EL (cell line): ENCODE data around the gene ELOF1.

ENCODE experiments used
- DNase-seq: peaks from one replicate; pipeline ENCODE4 v3.0.0-alpha.2; 2016

ELOF1 gene

GRCh38 chr19:11534538-11534937 is 24.5 kb downstream of the ELOF1 start:
- DNase-seq = no peak

- DNase-seq = peak; percentile 68
These were observed 28.6 kb downstream of the ELOF1 start for GRCh38 chr19:11530432-11530831.

GRCh38 chr19:11528551-11529341 is 30.3 kb downstream of the ELOF1 start, which contains the start of gene ECSIT:
Gene ECSIT (minus strand): TSS chr19:11529134. CDS start chr19:11519170, 9,964 bp downstream.
- peak; percentile 100 for DNase-seq

- no peak for DNase-seq
These were observed 39.9 kb downstream of the ELOF1 start for GRCh38 chr19:11519138-11519537.

GRCh38 chr19:11513946-11514345 is 45.1 kb downstream of the ELOF1 start:
- DNase-seq = no peak

GRCh38 chr19:11510444-11510843 is 48.6 kb downstream of the ELOF1 start:
- no peak for DNase-seq

GRCh38 chr19:11507370-11508078 is 51.5 kb downstream of the ELOF1 start:
- no peak for DNase-seq

- no peak for DNase-seq
These were observed 52.1 kb downstream of the ELOF1 start for GRCh38 chr19:11506967-11507366.

GRCh38 chr19:11506101-11506555 is 52.9 kb downstream of the ELOF1 start:
- no peak for DNase-seq

GRCh38 chr19:11505504-11506100 is 53.4 kb downstream of the ELOF1 start, which contains the start of gene ZNF653:
Gene ZNF653 (minus strand): TSS chr19:11505839. CDS start chr19:11505786, 53 bp downstream.
- peak; percentile 97 for DNase-seq

GRCh38 chr19:11505032-11505503 is 54.0 kb downstream of the ELOF1 start:
- peak; percentile 96 for DNase-seq

GRCh38 chr19:11504502-11505031 is 54.5 kb downstream of the ELOF1 start:
- no peak for DNase-seq
